Posterior vena cava (tissue), 2 donors: Measurements from ENCODE around the gene POTEH. TPM values are rescaled to one million over a fixed set of nuclear protein-coding genes. Genes with fewer than 3 reads are reported as not detected.
"Not testable (repeated sequence)": the region's sequence is repeated elsewhere in the genome, so short reads cannot be mapped to it uniquely, and the experiment has no call there.

Experiments
- DNase-seq: peaks from one replicate; pipeline ENCODE4 v3.0.0-alpha.2; 2020; ENCODE audit warnings: low spot score
- intact Hi-C, 2 donors: fragments of 100-400 bp; cut with DNase I; formaldehyde crosslinking; loops; one replicate each; pipeline versions ENCODE4 v1.14.1 to v1.14.2; 2022 to 2023
- long read RNA-seq, 2 donors: library from polyadenylated mRNA; unstranded; transcript quantifications; one replicate each; pipeline ENCODE4 v2.0.0, GENCODE V29; 2020 to 2021
- total RNA-seq, 2 donors: library from RNA; stranded (reverse); fragmentation: NEBNext Ultra II Directional; extraction: Animal tissue kit (Norgen Biotek cat#: 25700); gene quantifications; one replicate each; pipeline ENCODE4 v1.2.1, GENCODE V29; 2021
- donor health status: DM: yes; HTN: yes; CAD: no.
- donor health status: DM: yes; HTN: yes; CAD: no.

Gene POTEH
- not detected for total RNA-seq
- long read RNA-seq, donor 1, result 0 reads
- long read RNA-seq, donor 2, result 0 reads

GRCh38 chr22:15689749-15690125 is at the start of gene POTEH:
POTEH (plus strand) TSS chr22:15690026; CDS start chr22:15690078, 52 bp downstream.
- DNase-seq, intact Hi-C loops: not testable (repeated sequence)

GRCh38 chr22:15642288-15642861 is 47.5 kb upstream of the POTEH start:
- DNase-seq, intact Hi-C loops: not testable (repeated sequence)

- DNase-seq, intact Hi-C loops: not testable (repeated sequence)
Measured at GRCh38 chr22:15651954-15652353, 37.9 kb upstream of the POTEH start.

DNA sequence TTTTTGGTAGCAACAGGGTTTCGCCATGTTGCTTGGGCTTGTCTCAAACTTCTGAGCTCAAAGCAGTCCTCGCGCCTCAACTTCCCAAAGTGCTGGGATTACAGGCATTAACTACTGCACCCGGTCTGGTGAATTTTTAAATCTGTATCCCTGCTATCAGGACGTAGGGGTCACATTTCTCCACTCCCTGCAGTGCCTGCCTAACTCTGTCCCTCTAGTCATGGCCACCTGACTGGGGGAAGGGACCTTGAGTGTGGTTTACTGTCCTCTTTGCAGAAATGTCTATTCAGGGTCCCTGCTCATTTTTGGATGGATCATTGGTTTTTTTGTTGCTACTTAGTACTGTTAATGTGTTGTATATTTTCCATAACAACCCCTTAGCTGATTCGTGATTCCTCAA is 37.1 kb upstream of the POTEH start:
- DNase-seq, intact Hi-C loops: not testable (repeated sequence)

- DNase-seq, intact Hi-C loops: not testable (repeated sequence)
Measured at GRCh38 chr22:15653241-15653640, 36.6 kb upstream of the POTEH start.

- DNase-seq, intact Hi-C loops: not testable (repeated sequence)
Measured at GRCh38 chr22:15661102-15661501, 28.7 kb upstream of the POTEH start.

DNA sequence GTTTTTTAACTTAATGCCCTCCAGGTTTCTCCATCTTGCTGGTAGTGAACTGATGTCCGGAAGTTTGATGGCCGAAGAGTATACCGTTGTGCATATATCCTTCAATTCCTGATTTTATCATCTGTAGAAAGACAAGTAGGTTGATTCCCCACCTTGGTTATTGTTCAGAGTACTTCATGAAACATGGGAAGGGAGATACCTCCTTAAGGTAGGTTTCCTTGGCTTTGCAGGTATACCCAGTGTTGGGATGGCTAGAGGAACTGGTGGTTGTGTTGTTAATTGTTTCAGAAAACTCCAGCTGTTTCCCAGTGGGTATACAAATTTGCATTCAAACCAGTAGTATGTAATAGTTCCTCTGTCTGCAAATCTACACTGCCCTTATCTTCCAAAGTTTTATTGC is 25.1 kb upstream of the POTEH start:
- DNase-seq, intact Hi-C loops: not testable (repeated sequence)

GRCh38 chr22:15665478-15665877 is 24.3 kb upstream of the POTEH start:
- DNase-seq, intact Hi-C loops: not testable (repeated sequence)

DNA sequence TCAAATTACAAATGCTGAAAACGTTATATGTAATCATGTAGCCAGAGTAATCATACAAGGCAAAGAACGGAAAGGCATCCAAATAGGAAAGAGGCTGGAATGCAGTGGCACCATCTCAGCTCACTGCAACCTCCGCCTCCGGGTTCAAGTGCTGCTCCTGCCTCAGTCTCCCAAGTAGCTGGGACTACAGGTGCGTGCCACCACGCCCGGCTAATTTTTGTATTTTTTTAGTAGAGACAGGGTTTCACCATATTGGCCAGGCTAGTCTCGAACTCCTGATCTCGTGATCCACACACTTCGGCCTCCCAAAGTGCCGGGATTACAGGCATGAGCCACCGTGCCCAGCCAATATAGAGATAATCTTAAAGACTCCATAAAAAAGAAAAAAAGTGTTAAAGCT is 20.4 kb upstream of the POTEH start:
- DNase-seq, intact Hi-C loops: not testable (repeated sequence)

GRCh38 chr22:15679702-15680101 is 10.1 kb upstream of the POTEH start:
- intact Hi-C loops, DNase-seq: not testable (repeated sequence)

GRCh38 chr22:15684115-15684514 is 5.7 kb upstream of the POTEH start:
- DNase-seq, intact Hi-C loops: not testable (repeated sequence)

- DNase-seq, intact Hi-C loops: not testable (repeated sequence)
Measured at GRCh38 chr22:15684695-15685094, 5.1 kb upstream of the POTEH start.

DNA sequence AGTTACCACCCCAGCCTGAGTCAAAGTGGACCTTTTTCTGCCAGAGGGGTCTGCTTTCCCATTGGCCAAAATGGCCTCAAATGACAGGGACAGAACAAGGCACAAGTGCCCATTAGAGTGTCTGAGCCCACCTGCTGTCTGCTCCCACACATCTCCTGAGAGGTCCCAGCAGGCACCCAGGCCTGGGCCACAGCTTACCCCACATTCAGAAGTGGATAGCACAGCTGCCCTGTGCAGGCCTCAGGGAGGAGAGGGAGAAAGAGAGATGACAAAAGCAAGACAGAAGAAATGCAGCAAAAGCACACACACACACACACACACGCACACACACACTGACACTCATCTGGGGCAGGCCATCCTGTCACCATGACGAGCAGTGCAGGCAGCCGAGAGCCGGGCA is 4.2 kb upstream of the POTEH start:
- intact Hi-C loops, DNase-seq: not testable (repeated sequence)

DNA sequence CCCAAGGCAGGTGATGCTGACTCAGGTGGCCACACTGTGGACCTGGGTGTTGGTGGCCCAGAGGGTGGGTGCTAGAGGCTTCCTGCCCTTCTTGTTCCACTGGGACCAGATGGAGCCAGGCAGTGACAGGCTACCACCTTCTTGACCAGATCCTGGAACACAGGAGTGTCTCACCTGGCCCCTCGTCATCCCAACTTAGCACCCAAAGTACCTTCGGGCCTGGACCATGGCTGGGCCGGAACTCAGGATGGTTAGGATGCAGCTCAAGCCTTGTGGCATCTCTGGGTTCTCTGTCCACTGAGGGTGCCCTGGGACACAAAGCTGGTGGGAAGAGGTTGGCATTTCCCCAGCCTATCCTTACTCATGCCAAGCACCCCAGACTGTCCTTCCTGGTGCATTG is 2.7 kb upstream of the POTEH start:
- DNase-seq, intact Hi-C loops: not testable (repeated sequence)

DNA sequence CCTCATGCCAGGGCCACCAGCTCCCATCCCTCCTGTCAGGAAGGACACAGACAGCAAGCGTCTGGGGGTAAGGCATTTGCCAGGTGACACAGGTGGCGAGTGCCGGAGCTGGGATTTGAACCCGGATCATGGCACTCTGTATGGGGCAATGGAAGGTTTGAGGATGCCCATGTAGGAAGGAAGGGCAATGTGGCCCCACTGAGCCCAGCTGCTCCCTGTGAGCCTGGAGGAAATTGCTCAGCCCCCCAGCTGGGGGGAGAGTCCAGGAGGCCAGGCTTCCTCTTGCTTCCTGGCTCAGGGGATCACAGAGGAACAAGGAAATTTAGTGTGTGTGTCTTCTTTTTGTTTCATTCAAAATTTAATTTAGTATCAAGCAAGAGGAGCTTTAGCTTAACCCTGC is 2.1 kb upstream of the POTEH start:
- intact Hi-C loops, DNase-seq: not testable (repeated sequence)

DNA sequence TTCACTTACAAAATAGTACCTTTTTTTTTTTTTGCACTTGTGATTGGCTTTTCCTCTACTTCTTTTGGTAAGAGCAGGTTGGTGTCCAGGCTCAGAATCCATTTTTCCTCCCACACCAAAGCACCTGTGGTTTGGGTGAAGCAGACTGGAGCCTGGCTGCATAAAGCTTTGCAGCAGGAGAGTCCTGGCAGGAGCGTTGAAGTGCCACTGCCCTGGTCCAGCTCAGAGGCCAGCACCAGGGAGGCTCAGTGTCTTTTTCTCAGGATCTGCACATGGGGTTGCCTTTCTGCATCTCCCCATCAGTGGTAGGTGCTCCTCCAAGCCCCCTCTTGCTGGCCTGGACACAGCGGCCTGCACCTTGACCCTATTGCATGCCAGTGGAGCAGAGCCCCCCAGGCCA is 1.7 kb upstream of the POTEH start:
- intact Hi-C loops, result not testable (repeated sequence)

GRCh38 chr22:15689012-15689748 is 646 bp upstream of the POTEH start:
- DNase-seq, result peak; percentile 41
- intact Hi-C loops, result not testable (repeated sequence)

More for the DNA sequence above, 1.7 kb upstream of the POTEH start:
- not testable (repeated sequence) for DNase-seq

DNA sequence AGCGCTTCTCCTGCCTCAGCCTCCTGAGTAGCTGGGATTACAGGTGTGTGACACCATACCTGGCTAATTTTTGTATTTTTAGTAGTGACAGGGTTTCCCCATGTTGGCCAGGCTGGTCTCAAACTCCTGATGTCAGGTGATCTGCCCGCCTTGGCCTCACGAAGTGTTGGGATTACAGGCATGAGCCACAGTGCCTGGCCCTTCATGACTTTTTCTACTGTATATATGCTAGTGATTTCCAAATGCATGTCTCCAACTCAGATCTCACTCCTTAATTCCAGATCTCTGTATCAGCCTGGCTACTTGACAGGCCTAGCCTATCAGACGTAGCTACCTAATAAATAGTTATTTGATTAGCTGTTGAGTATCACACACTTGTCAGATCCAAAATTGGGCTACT is 23.8 kb downstream of the POTEH start:
- DNase-seq, intact Hi-C loops: not testable (repeated sequence)

DNA sequence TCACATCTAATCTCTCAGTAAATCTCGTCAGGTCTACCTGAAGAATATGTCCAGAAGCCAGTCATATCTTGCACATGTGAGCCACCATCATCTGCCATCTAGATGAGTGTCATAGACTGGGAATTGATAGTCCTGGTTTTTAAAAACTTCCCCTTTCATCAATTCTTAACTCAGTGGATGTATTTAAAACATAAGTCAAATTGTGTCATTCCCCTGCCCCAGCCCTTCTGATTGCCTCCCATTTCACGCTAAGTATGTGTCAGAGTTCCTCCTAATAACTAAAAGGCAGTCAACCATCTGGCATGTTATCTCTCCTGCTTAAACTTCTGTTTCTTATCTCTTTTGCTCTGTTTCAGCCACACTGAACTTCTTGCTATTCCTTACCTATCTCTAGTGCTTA is 24.3 kb downstream of the POTEH start:
- intact Hi-C loops, DNase-seq: not testable (repeated sequence)

GRCh38 chr22:15721884-15722283 is 32.1 kb downstream of the POTEH start:
- intact Hi-C loops, DNase-seq: not testable (repeated sequence)
